Left hindlimb (tissue), 1 donor: ENCODE results near the gene CRHR2.
"Not testable (repeated sequence)": the region's sequence is repeated elsewhere in the genome, so short reads cannot be mapped to it uniquely, and the experiment has no call there.

Experiments used
- DNase-seq: peaks from one replicate; pipeline ENCODE4 v3.0.0-alpha.2; 2018

The CRHR2 gene

GRCh38 chr7:30652132-30652531 is 30.1 kb downstream of the CRHR2 start:
- DNase-seq: no peak

DNA sequence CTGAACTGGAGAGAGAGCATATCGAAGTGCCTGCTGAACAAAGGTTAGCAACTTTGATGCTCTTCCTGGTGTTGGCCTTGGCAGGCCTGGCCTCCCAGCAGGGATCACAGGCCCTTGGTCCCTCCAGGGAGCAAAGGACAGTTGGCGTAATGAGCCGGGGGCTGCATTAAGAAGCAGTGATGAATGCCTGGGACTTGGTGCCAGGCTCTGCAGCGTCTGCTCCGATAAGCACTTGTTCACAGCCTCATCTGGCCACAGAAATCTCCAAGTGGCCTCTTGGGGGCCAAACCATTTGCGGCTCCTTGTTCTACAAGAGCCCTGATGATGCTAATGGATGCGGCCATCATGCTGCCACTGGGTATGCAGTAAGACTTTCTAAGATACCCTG is 31.8 kb downstream of the CRHR2 start:
- DNase-seq: no peak

GRCh38 chr7:30649717-30650420 is 32.4 kb downstream of the CRHR2 start:
- DNase-seq: no peak

DNA sequence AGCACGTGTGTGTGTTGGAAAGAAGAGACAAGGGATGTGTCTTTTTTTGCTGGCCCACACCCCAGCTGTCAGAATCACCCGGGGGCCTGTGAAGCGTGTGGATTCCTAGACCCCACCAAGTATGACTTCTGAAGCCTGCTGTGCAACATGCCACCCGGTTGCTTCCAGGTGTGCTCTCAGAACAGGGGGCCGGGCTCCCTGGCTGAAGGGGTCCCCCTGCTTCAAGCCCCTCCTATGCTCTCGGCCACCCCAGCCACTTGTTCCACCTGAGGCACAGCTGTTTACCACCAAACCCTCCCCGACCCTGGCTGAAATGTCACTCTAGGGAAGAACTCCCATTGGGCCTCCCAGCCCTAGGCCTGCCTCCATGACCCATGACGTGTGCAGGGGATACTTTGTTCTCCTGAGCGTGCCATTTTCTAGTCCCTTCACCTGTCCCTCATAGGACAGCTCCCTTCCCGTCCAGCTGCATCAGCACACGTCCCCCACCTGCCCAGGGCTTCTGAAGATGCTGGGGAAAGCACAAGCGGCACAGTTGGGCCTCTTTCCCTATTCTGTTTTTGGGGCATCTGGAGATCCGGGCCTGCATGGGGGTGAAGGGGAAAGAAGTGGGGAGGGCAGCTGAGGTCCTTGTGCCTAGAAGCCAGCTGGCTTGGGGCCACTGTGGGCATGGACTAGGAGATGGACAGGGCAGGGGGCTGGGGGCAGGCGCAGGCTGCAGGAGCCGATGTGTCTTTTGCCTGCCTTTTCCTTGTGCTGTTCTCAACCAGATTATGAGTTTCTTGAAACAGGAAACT is 33.3 kb downstream of the CRHR2 start:
- no peak for DNase-seq

GRCh38 chr7:30647589-30648364 is 34.5 kb downstream of the CRHR2 start:
- DNase-seq: no peak

DNA sequence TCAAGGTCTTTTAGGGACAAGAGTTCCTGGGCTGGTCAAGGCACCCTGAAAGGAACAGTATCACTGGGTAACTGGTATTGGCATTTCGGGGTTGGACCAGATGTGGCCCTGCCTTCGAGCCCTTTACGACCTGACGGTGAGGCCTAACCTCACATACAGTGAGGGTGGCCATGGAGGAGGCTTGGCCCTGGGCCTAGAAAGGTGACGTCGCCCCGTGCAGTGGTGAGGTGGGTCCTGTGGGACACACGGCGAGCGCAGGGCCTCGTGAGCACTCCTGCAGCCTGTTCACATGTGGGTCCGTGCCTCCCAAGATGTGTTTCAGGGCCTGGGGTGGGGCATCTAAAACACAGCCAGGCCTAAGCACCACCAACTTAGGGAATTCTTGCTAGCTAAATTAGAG is 36.1 kb downstream of the CRHR2 start:
- DNase-seq: no peak

- DNase-seq: no peak
Measured at GRCh38 chr7:30645661-30646060, 36.6 kb downstream of the CRHR2 start.

DNA sequence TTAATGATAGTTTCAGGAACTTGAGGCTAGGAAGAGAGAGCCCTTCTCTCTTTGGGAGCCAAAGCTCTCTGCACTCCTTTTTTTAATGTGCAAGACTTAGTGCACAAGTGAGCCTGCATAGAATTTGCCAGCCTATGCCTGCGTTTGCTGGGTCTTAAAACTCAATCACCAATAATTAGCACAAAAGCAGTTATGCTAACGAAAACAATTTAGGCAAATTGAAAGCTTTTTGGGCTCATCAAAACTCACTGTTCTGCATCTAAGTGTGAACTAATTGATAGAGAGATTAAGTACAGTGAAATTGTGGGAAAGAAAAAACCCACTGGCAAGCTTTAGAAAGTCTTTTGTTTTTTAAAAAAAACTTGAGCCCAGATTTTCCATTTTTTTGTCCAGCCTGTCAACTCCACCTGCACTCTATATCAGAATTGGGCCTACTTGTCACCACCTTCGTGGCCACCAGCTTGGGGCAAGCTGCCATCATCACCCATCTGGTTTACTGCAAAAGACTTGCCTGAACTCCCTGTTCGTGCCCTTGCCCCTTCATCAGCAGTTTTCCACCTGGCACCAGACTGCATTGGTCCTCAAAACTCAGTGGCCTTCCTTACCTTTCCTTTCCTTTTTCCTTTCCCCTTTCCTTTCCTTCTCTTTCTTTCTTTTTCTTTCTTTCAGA is 37.8 kb downstream of the CRHR2 start:
- DNase-seq: no peak

- no peak for DNase-seq
Measured at GRCh38 chr7:30642789-30643188, 39.5 kb downstream of the CRHR2 start.

DNA sequence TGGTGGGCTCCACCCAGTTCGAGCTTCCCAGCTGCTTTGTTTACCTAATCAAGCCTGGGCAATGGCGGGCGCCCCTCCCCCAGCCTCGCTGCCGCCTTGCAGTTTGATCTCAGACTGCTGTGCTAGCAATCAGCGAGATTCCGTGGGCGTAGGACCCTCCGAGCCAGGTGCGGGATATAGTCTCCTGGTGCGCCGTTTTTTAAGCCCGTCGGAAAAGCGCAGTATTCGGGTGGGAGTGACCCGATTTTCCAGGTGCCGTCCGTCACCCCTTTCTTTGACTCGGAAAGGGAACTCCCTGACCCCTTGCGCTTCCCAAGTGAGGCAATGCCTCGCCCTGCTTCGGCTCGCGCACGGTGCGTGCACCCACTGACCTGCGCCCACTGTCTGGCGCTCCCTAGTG is 39.9 kb downstream of the CRHR2 start:
- not testable (repeated sequence) for DNase-seq

DNA sequence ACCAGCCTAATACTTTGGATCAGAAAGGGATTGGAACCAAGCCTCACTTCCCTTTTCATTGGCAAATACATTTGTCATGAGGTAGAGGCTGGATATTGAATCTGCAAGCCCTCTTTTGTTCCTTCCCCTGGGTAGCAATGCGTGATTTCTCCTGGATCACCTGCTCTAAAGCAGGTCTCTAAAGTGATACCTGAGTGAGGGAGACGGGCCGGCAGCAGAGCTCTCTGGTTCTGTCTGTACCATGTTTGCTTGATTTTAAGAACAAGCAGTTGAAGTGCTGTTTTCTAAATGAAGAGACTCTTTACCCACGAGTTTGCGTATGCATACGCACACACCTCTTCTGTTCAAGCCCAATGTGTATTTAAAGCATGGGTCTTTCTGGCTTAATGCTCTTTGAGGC is 46.5 kb downstream of the CRHR2 start:
- DNase-seq: no peak

GRCh38 chr7:30634634-30635201 is 47.5 kb downstream of the CRHR2 start:
- DNase-seq: no peak

GRCh38 chr7:30634193-30634626 is 48.0 kb downstream of the CRHR2 start:
- no peak for DNase-seq

DNA sequence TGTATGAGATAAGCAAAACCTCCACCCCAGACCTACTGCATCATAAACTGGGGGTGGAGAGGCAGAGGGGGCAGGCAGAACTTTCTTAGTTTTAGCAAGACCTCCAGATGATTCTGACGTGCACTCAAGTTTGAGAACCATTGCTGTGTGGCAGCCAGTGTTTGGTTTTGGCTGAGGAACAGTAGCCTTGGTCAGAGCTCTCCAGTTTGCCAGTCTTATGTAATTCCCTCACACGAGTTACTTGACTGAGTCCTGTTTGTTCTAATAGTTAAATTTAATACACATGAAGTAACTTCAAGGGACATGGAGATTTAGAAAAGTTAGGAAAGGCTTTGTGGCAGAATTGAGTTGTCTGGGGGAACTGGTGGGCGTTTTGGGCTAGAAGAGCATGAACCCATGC is 49.0 kb downstream of the CRHR2 start:
- no peak for DNase-seq

DNA sequence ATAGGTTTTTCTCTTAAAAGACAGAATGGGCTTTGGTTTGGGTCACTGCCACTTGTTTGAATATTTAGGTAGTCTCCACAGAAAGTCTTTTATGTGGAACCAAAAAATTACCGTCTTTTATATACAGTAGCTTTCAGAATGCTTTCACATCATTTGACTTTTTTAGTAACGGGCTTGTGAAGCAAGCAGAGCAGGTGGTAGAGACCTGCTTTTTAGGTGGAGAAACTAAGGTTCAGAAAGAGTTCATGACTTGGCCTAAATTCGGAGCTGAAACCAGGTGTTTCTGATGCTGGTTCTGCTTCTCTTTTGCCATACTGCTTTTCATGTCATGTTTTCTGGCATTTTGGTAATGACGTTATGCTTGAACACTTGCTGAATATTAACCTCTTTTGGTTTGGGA is 51.3 kb downstream of the CRHR2 start:
- DNase-seq: no peak

DNA sequence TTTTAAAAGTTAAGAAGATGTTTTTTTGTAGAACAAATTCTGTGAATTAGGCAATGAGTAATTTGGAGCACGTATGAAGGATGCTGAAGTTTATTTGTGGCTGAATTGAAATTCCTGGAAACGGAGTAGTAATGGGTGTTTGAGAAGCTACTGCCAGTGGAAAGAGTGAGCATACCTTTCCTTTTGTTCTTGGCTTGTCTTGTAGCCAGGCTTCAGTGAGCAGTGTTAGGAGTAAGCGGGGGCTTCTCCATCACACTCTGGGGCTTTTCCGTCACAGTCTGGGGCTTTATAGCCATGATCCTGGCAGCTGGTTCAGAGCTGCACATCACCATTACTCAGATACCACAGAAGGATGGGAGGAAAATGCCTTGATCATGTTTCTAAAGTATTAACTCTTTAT is 55.2 kb downstream of the CRHR2 start:
- no peak for DNase-seq

- no peak for DNase-seq
Measured at GRCh38 chr7:30625283-30625682, 57.0 kb downstream of the CRHR2 start.

- no peak for DNase-seq
Measured at GRCh38 chr7:30618961-30619360, 63.3 kb downstream of the CRHR2 start.

- no peak for DNase-seq
Measured at GRCh38 chr7:30618080-30618676, 64.1 kb downstream of the CRHR2 start.

- no peak for DNase-seq
Measured at GRCh38 chr7:30617359-30617758, 64.9 kb downstream of the CRHR2 start.

GRCh38 chr7:30616318-30616717 is 65.9 kb downstream of the CRHR2 start:
- DNase-seq: no peak
